CD4-positive, alpha-beta T cell treated with Interleukin-10 for 1 hour (primary cell): ENCODE data around the gene UNC13A.
"Not testable (repeated sequence)": the region's sequence is repeated elsewhere in the genome, so short reads cannot be mapped to it uniquely, and the experiment has no call there.

Experiments
- DNase-seq: peaks from one replicate; pipeline ENCODE4 v3.0.0-alpha.2; 2020

UNC13A gene

DNA sequence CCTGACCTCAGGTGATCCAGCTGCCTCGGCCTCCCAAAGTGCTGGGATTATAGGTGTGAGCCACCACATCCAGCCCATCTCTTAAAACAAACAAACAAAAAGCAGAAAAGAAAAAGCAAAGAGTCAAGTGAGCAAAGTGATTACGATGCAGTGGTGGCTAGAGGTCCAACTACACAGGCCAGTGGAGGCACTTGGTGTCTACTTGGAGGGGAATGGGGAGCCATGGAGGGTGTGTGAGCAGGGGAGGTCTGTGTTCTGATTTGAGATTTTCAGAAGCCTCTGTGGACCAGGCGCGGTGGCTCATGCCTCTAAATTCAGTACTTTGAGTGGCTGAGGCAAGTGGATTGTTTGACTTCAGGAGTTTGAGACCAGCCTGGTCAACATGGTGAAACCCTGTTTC, 126.1 kb downstream of the UNC13A start:
- DNase-seq: no peak

DNA sequence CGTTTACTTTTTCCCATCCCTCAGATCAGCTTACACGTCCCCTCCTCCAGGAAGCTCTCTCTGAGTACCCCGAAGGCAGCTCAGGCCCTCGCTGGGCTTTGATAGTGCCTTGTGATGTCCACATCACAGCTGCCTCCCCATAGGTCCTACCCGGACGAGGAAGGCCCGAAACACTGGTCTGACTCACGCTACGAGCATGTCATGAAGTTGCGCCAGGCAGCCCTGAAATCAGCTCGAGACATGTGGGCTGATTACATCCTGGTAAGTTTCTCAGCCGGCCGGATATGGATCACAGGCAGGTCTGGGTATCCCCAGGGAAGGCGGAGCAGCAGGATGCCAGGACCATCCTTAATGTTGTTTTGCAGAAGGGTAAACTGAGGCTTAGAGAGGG, 128.0 kb downstream of the UNC13A start:
- DNase-seq: no peak

DNA sequence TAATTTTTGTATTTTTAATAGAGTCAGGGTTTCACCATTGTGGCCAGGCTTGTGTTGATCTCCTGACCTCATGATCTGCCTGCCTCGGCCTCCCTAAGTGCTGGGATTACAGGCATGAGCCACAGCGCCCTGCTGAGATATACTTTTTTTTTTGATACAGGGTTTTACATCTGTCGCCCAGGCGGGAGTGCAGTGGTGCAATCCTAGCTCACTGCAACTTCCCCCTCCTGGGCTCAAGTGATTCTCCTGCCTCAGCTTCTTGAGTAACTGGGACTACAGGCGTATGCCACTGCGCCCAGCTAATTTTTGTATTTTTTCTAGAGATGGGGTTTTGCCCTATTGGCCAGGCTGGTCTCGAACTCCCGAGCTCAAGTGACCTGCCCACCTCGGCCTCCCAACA, 130.7 kb downstream of the UNC13A start:
- DNase-seq: no peak

DNA sequence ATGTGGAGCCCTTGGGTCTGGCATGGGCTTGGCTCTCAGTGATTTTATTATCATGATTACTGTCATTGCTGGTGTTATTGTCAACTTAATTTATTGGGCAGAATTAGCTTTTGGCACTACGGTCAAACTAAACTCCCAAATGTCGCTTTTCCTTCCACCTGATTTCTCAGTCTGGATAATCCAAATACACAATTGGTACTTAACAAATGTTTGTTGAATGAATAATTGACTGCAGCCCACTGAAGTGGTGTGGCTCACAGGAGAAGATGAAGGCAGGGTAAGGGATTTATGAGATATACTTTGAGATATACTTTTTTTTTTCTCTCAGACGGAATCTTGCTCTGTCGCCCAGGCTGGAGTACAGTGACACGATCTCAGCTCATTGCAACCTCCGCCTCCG, 131.2 kb downstream of the UNC13A start:
- no peak for DNase-seq

DNA sequence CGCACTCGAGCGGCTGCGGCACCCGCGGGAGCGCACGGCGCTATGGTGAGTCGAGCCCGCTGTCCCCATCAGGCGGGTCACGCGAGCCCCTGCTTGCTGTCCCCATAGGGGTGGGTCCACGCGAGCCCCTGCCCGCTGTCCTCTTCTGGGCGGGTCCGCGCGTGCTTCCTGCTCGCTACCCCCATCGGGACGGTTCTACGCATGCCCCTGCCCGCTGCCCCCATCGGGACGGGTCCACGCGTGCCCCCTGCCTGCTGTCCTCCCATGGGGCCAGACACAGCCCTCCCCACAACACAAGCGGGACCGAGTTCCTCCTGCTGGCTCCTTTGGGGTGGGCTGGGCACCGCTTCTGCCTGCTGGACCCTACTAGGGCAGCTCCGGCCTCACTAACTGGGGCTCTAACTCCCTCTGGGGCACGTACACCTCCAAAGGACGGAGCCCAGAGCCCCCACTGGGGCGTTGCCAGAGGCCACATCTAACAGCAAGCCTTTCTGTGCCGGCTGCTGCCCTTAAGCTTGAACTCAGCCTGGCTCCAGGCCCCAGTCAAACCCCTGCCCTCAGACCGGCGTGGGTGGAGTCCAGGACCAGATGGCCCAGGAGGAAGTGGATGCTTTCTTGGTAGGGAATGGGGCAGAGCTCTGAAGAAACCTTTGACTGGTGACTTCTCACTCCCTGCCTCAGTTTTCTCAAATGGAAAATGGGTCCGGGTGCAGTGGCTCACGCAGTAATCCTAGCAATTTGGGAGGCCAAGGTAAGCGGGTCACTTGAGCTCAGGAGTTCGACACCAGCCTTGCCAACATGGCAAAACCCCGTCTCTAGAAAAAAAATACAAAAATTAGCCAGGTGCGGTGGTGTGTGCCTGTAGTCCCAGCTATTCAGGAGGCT, 132.0 kb downstream of the UNC13A start:
- peak; percentile 28 for DNase-seq

DNA sequence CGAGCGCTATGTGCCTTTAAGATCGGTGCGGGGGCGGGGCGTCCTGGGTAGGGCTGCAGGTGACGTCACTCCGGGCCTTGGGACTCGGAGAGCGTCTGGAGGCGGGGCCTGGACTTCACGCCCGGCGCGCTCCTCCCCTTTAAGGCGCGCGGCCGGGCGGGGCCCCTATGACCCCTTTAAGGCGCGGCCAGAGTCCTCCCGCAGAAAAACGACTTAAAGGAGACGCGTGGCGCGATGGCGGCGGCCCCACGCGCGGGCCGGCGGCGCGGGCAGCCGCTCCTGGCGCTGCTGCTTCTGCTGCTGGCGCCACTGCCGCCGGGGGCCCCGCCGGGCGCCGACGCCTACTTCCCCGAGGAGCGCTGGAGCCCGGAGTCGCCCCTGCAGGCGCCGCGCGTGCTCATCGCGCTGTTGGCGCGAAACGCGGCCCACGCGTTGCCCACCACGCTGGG, 132.7 kb downstream of the UNC13A start, which contains the start of gene COLGALT1:
Gene COLGALT1, plus strand, starts transcription at position 170 of the 449 bp plus-strand sequence. Its CDS starts 65 bp downstream, at position 235.
- peak; percentile 97 for DNase-seq

DNA sequence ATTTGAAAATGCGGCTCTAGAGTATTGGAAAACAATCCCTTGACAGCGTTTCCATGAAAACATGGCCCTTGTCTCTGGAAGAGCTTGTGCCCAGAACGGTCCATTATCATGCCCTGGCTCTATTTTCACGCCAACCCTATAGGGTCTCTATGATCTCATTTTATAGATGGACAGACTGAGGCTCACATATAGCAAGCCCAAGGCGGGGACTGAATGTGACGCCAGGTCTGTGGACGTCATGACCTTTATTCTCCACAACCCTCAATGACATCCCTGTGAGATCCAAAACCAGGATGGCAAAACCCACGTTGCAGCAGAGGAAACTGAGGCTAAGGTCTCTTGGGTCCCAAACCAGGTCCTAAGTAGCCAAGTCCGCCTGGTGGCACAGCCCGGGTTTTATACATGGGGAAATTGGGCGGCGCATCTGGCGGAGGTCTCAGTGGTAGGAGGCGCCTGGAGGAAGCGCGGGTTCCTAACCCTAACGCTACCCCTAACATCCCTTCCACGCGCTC, 133.1 kb downstream of the UNC13A start:
- no peak for DNase-seq

DNA sequence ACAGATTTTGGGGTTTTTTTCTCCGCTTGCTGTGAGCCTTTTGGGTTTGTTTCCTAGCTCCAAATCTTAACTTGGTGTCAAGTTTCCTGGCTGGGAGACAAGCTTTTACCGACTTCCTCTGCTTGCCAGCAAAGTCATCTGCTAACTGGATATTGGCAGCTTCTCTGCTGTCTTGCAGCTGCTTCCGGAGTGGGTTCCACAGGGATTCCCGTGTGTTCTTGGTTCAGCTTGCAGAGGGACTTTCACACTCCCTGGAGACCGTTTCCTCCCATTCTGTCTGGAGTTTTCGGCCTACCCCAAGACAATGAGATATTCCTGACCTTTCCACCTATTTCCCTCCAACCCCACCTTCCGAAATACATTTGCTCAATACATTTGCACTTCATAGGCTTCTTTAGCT, 134.9 kb downstream of the UNC13A start:
- no peak for DNase-seq

DNA sequence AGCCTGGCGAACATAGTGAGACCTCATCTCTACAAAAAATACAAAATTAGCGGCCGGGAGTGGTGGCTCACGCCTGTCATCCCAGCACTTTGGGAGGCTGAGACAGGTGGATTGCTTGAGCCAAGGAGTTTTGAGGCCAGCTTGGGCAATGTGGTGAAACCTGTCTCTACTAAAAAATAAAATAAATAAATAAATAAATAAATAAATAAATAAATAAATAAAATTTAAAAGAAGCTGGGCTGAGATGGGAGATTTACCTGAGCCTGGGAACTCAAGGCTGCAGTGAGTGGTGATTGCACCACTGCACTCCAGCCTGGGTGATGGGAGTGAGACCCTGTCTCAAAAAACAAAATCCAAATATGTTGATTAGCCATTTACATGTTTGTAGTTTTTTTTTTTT, 135.4 kb downstream of the UNC13A start:
- not testable (repeated sequence) for DNase-seq
